Mesenchymal stem cell (in vitro differentiated cells and primary cell): Measurements from ENCODE around the gene PRKAG2.

ENCODE experiments used
- DNase-seq: peaks from one replicate; pipeline ENCODE4 v3.0.0-alpha.2; 2013
- H2AFZ ChIP-seq: one replicate; pipeline ENCODE4 v1.6.1; 2013; ENCODE audit warnings: low read depth, mild to moderate bottlenecking, control low read depth, inconsistent platforms, low read length, moderate library complexity
- H2AK5ac ChIP-seq: 2 replicates; pipeline ENCODE4 v1.6.1; 2013; ENCODE audit warnings: low read length, moderate library complexity, mild to moderate bottlenecking, inconsistent platforms; ENCODE audit not compliant: severe bottlenecking
- H2BK120ac ChIP-seq: one replicate; pipeline ENCODE4 v1.6.1; 2013; ENCODE audit warnings: low read depth, mild to moderate bottlenecking, inconsistent platforms, low read length, moderate library complexity
- H2BK12ac ChIP-seq, 2 experiments: one replicate each; pipeline ENCODE4 v1.6.1; 2013; ENCODE audit warnings: inconsistent platforms in 2 of 2, low read length in 2 of 2, mild to moderate bottlenecking in 2 of 2, moderate library complexity in 2 of 2, control low read depth in 1 of 2
- H2BK15ac ChIP-seq: one replicate; pipeline ENCODE4 v1.6.1; 2013; ENCODE audit warnings: mild to moderate bottlenecking, low read depth, inconsistent platforms; ENCODE audit not compliant: poor library complexity, severe bottlenecking
- H2BK5ac ChIP-seq: 2 replicates; pipeline ENCODE4 v1.6.1; 2013; ENCODE audit warnings: low read depth, mild to moderate bottlenecking, low read length, control low read depth, inconsistent platforms; ENCODE audit not compliant: poor library complexity, severe bottlenecking
- H3K14ac ChIP-seq, 2 experiments: one replicate each; pipeline ENCODE4 v1.6.1; 2013; ENCODE audit warnings: inconsistent platforms in 2 of 2, low read length in 2 of 2, control low read depth in 1 of 2, mild to moderate bottlenecking in 1 of 2, moderate library complexity in 1 of 2
- H3K18ac ChIP-seq, 2 experiments: one replicate each; pipeline ENCODE4 v1.6.1; 2013; ENCODE audit warnings: inconsistent platforms in 2 of 2, low read length in 2 of 2, control low read depth in 1 of 2, low read depth in 1 of 2, mild to moderate bottlenecking in 1 of 2
- H3K23ac ChIP-seq, 2 experiments: one replicate each; pipeline ENCODE4 v1.6.1; 2013; ENCODE audit warnings: inconsistent platforms in 2 of 2, low read length in 2 of 2, mild to moderate bottlenecking in 2 of 2, moderate library complexity in 2 of 2, control low read depth in 1 of 2
- H3K27ac ChIP-seq: 2 replicates; pipeline ENCODE4 v1.5.1; 2013; ENCODE audit warnings: mild to moderate bottlenecking, moderate library complexity, low read length, control low read depth, inconsistent platforms; ENCODE audit not compliant: poor library complexity, severe bottlenecking
- H3K27me3 ChIP-seq, 2 experiments: 2 replicates each; pipeline versions ENCODE4 v1.6.1 to v1.7.0; 2013; ENCODE audit warnings: low read length in 2 of 2, mild to moderate bottlenecking in 2 of 2, moderate library complexity in 2 of 2, control low read depth in 1 of 2, inconsistent platforms in 1 of 2; ENCODE audit not compliant: control insufficient read depth in 1 of 2, insufficient read depth in 1 of 2
- H3K36me3 ChIP-seq, 2 experiments: 2 replicates each; pipeline versions ENCODE4 v1.6.1 to v1.7.0; 2013; ENCODE audit warnings: low read length in 2 of 2, control low read depth in 1 of 2, inconsistent platforms in 1 of 2, low read depth in 1 of 2, mild to moderate bottlenecking in 1 of 2; ENCODE audit not compliant: insufficient read depth in 2 of 2, control insufficient read depth in 1 of 2
- H3K4ac ChIP-seq, 2 experiments: one replicate each; pipeline ENCODE4 v1.6.1; 2013; ENCODE audit warnings: inconsistent platforms in 2 of 2, low read length in 2 of 2, mild to moderate bottlenecking in 2 of 2, moderate library complexity in 2 of 2, control low read depth in 1 of 2, low read depth in 1 of 2
- H3K4me1 ChIP-seq: 2 replicates; pipeline ENCODE4 v1.6.1; 2013; ENCODE audit warnings: low read depth, low read length, control low read depth; ENCODE audit not compliant: control insufficient read depth, insufficient read depth
- H3K4me2 ChIP-seq: 2 replicates; pipeline ENCODE4 v1.6.1; 2013; ENCODE audit warnings: low read length, mild to moderate bottlenecking, inconsistent platforms; ENCODE audit not compliant: poor library complexity, severe bottlenecking
- H3K4me3 ChIP-seq, 2 experiments: 2 replicates each; pipeline versions ENCODE4 v1.5.1 to v1.7.0; 2013; ENCODE audit warnings: low read length in 2 of 2, mild to moderate bottlenecking in 2 of 2, control low read depth in 1 of 2, low read depth in 1 of 2; ENCODE audit not compliant: insufficient read depth in 1 of 2
- H3K79me1 ChIP-seq: replicated peaks from 2 replicates; pipeline ENCODE4 v1.6.1; 2013; ENCODE audit warnings: mild to moderate bottlenecking, control low read depth, low read length, inconsistent platforms; ENCODE audit not compliant: poor library complexity, severe bottlenecking
- H3K9ac ChIP-seq: 2 replicates; pipeline ENCODE4 v1.7.0; 2013; ENCODE audit warnings: mild to moderate bottlenecking, low read length, moderate library complexity
- H3K9me3 ChIP-seq: 2 replicates; pipeline ENCODE4 v1.7.0; 2013; ENCODE audit warnings: mild to moderate bottlenecking, low read length; ENCODE audit not compliant: control insufficient read depth
- H4K8ac ChIP-seq: one replicate; pipeline ENCODE4 v1.6.1; 2013; ENCODE audit warnings: inconsistent platforms, mild to moderate bottlenecking, low read length, moderate library complexity
- H4K91ac ChIP-seq: one replicate; pipeline ENCODE4 v1.6.1; 2013; ENCODE audit warnings: mild to moderate bottlenecking, low read length, inconsistent platforms
- WGBS: methylation state at CpG from one replicate; pipeline ENCODE4 v1.1.7; 2013; ENCODE audit warnings: mixed read lengths; 5-methylcytosine and 5-hydroxymethylcytosine counted together

Gene PRKAG2

GRCh38 chr7:151904270-151904669 lies 27.4 kb upstream of the PRKAG2 start:
- no peak overlapping the region for H3K27ac ChIP-seq
- H2AK5ac ChIP-seq = no peak overlapping the region
- no peak overlapping the region for H4K91ac ChIP-seq
- no peak overlapping the region for H3K18ac ChIP-seq
- H3K23ac ChIP-seq = no peak overlapping the region
- no peaks in the 10 kb centered on the region for H3K4me1 ChIP-seq
- no peak overlapping the region for H3K4ac ChIP-seq
- no peak overlapping the region for H2AFZ ChIP-seq
- H3K4me3 ChIP-seq = no peak overlapping the region
- H3K79me1 ChIP-seq = no peaks in the 10 kb centered on the region
- H3K27me3 ChIP-seq = peaks cover 13 to 69% of the 10 kb centered on the region in 2 experiments
- no peak overlapping the region for H2BK120ac ChIP-seq
- no peak overlapping the region for H3K4me2 ChIP-seq
- H3K14ac ChIP-seq = no peak overlapping the region
- DNase-seq = no peak
- H3K9ac ChIP-seq = no peak overlapping the region
- no peaks in the 10 kb centered on the region for H3K9me3 ChIP-seq
- H3K36me3 ChIP-seq = no peaks in the 10 kb centered on the region
- H4K8ac ChIP-seq = no peak overlapping the region
- 84% methylated on average over 6 of the region's 7 CpGs for WGBS
- no peak overlapping the region for H2BK5ac ChIP-seq
- no peak overlapping the region for H2BK15ac ChIP-seq
- H2BK12ac ChIP-seq = no peak overlapping the region

- DNase-seq = no peak
- no peak overlapping the region for H3K14ac ChIP-seq
- no peak overlapping the region for H2BK120ac ChIP-seq
- no peak overlapping the region for H3K18ac ChIP-seq
- no peak overlapping the region for H2AK5ac ChIP-seq
- H2BK15ac ChIP-seq = no peak overlapping the region
- no peak overlapping the region for H4K91ac ChIP-seq
- H3K4me2 ChIP-seq = no peak overlapping the region
- no peak overlapping the region for H3K4me3 ChIP-seq
- no peak overlapping the region for H3K9ac ChIP-seq
- no peak overlapping the region for H4K8ac ChIP-seq
- no peaks in the 10 kb centered on the region for H3K9me3 ChIP-seq
- no peak overlapping the region for H3K27ac ChIP-seq
- no peak overlapping the region for H2BK12ac ChIP-seq
- no peaks in the 10 kb centered on the region for H3K4me1 ChIP-seq
- no peaks in the 10 kb centered on the region for H3K79me1 ChIP-seq
- H3K4ac ChIP-seq = no peak overlapping the region
- 80% methylated on average over 9 of the region's 9 CpGs for WGBS
- H3K36me3 ChIP-seq = no peaks in the 10 kb centered on the region
- H2AFZ ChIP-seq = no peak overlapping the region
- H3K27me3 ChIP-seq = peaks cover 11 to 68% of the 10 kb centered on the region in 2 experiments
- no peak overlapping the region for H2BK5ac ChIP-seq
- no peak overlapping the region for H3K23ac ChIP-seq
These were observed 26.5 kb upstream of the PRKAG2 start for GRCh38 chr7:151903249-151904032.

- Histone ChIP-seq H3K4ac (no peak overlapping the region), H4K8ac (no peak overlapping the region), H3K36me3 (no peaks in the 10 kb centered on the region), H3K4me2 (no peak overlapping the region), H2BK12ac (no peak overlapping the region), H3K79me1 (no peaks in the 10 kb centered on the region), H2BK15ac (no peak overlapping the region), H3K4me3 (no peak overlapping the region), H2BK5ac (no peak overlapping the region), H3K4me1 (no peaks in the 10 kb centered on the region), H3K9me3 (no peaks in the 10 kb centered on the region), H3K14ac (no peak overlapping the region), H3K27ac (no peak overlapping the region), H2AK5ac (no peak overlapping the region), H3K27me3 (peaks cover 13 to 69% of the 10 kb centered on the region in 2 experiments), H4K91ac (no peak overlapping the region), H3K18ac (no peak overlapping the region), H2AFZ (no peak overlapping the region), H3K23ac (no peak overlapping the region), H3K9ac (no peak overlapping the region), H2BK120ac (no peak overlapping the region)
- WGBS = 85% methylated on average over 16 of the region's 17 CpGs
- DNase-seq = no peak
These were observed 25.4 kb upstream of the PRKAG2 start for GRCh38 chr7:151902311-151902710.

GRCh38 chr7:151901828-151902227 lies 24.9 kb upstream of the PRKAG2 start:
- H3K27me3 ChIP-seq = peaks cover 15 to 71% of the 10 kb centered on the region in 2 experiments
- no peak overlapping the region for H3K23ac ChIP-seq
- H2BK120ac ChIP-seq = no peak overlapping the region
- no peaks in the 10 kb centered on the region for H3K4me1 ChIP-seq
- no peak overlapping the region for H3K27ac ChIP-seq
- H3K9ac ChIP-seq = no peak overlapping the region
- no peak overlapping the region for H4K8ac ChIP-seq
- H3K79me1 ChIP-seq = no peaks in the 10 kb centered on the region
- no peak overlapping the region for H3K4me3 ChIP-seq
- no peaks in the 10 kb centered on the region for H3K36me3 ChIP-seq
- H2AFZ ChIP-seq = no peak overlapping the region
- no peaks in the 10 kb centered on the region for H3K9me3 ChIP-seq
- no peak overlapping the region for H3K4me2 ChIP-seq
- no peak overlapping the region for H4K91ac ChIP-seq
- H3K14ac ChIP-seq = no peak overlapping the region
- no peak overlapping the region for H3K18ac ChIP-seq
- no peak overlapping the region for H2AK5ac ChIP-seq
- no peak overlapping the region for H2BK5ac ChIP-seq
- no peak for DNase-seq
- no peak overlapping the region for H2BK12ac ChIP-seq
- 83% methylated on average over 5 of the region's 5 CpGs for WGBS
- no peak overlapping the region for H2BK15ac ChIP-seq
- H3K4ac ChIP-seq = no peak overlapping the region
